ENCODE results near the gene MARK3. TPM values are rescaled to one million over a fixed set of nuclear protein-coding genes. Genes with fewer than 3 reads are reported as not detected.

The MARK3 gene
- total and polyA plus RNA-seq, 2 of the 13 experiments (the other 11 are each of a cell fraction or from before 2014, with no cell fraction given), result 47.7 to 56.6 TPM

- TF ChIP-seq ZNF280D (CRISPR knock-in tag; IDR thresholded peaks at IDR 0.05) (no peak), ZNF563 (CRISPR knock-in tag; IDR thresholded peaks at IDR 0.05) (no peak), ZNF660 (CRISPR knock-in tag; IDR thresholded peaks at IDR 0.05; ENCODE audit: borderline replicate concordance, low read depth) (no peak), HHEX (CRISPR knock-in tag; IDR thresholded peaks at IDR 0.05) (no peak), ATRX (CRISPR knock-in tag; IDR thresholded peaks at IDR 0.05; ENCODE audit: borderline replicate concordance) (no peak), ZBTB37 (CRISPR knock-in tag; IDR thresholded peaks at IDR 0.05) (no peak), ELF3 (CRISPR knock-in tag; IDR thresholded peaks at IDR 0.05) (peak; percentile 38; the same call in 1 of the 2 replicates), ZNF749 (CRISPR knock-in tag; IDR thresholded peaks at IDR 0.05; ENCODE audit: borderline replicate concordance) (no peak), ATF4 (CRISPR knock-in tag; IDR thresholded peaks at IDR 0.05) (peak; percentile 93 to 100), ZSCAN21 (CRISPR knock-in tag; IDR thresholded peaks at IDR 0.05; ENCODE audit: borderline replicate concordance) (0 out of 2 replicates have a peak, but pooled peaks have one; percentile 26), RELA (CRISPR knock-in tag; IDR thresholded peaks at IDR 0.05) (no peak), PRPF4 (IDR thresholded peaks at IDR 0.05; ENCODE audit: low read depth, low read length, poor library complexity, severe bottlenecking) (no peak), HNRNPK (IDR thresholded peaks at IDR 0.05; ENCODE audit: low read depth, low read length, poor library complexity, severe bottlenecking) (no peak), SNAPC5 (CRISPR knock-in tag; IDR thresholded peaks at IDR 0.05; ENCODE audit: borderline replicate concordance) (no peak), ZNF317 (CRISPR knock-in tag; IDR thresholded peaks at IDR 0.05) (peak; percentile 77), ZBTB4 (CRISPR knock-in tag; IDR thresholded peaks at IDR 0.05; ENCODE audit: borderline replicate concordance) (no peak), ADNP (CRISPR knock-in tag; IDR thresholded peaks at IDR 0.05) (no peak), ZNF777 (CRISPR knock-in tag; IDR thresholded peaks at IDR 0.05) (no peak), SPEN (CRISPR knock-in tag; IDR thresholded peaks at IDR 0.05; ENCODE audit: low read depth) (no peak), SMARCE1 (IDR thresholded peaks at IDR 0.05; ENCODE audit: borderline replicate concordance) (no peak), ZNF274 (CRISPR knock-in tag; IDR thresholded peaks at IDR 0.05) (no peak), MTA1 (CRISPR knock-in tag; IDR thresholded peaks at IDR 0.05; ENCODE audit: borderline replicate concordance) (no peak)
Measured at GRCh38 chr14:103361867-103362266, 23.3 kb upstream of the MARK3 start (continued).
